Left renal pelvis (tissue), 4 donors: Measurements from ENCODE around the gene TELO2. TPM values are rescaled to one million over a fixed set of nuclear protein-coding genes. Genes with fewer than 3 reads are reported as not detected.

Source experiments
- DNase-seq, 4 donors: peaks; one replicate each; pipeline ENCODE4 v3.0.0-alpha.2; 2013; ENCODE audit warnings: low read depth in 4 of 4, low spot score in 3 of 4
- polyA plus RNA-seq, 4 donors: library from polyadenylated mRNA; unstranded; fragments of 120-200 nt; gene quantifications; one replicate each; pipeline ENCODE4 v1.2.1, GENCODE V29; 2013; ENCODE audit not compliant: insufficient read length in 4 of 4

TELO2 gene
- polyA plus RNA-seq, 4 donors: 23.3 to 51.8 (median 29.3) TPM

DNA sequence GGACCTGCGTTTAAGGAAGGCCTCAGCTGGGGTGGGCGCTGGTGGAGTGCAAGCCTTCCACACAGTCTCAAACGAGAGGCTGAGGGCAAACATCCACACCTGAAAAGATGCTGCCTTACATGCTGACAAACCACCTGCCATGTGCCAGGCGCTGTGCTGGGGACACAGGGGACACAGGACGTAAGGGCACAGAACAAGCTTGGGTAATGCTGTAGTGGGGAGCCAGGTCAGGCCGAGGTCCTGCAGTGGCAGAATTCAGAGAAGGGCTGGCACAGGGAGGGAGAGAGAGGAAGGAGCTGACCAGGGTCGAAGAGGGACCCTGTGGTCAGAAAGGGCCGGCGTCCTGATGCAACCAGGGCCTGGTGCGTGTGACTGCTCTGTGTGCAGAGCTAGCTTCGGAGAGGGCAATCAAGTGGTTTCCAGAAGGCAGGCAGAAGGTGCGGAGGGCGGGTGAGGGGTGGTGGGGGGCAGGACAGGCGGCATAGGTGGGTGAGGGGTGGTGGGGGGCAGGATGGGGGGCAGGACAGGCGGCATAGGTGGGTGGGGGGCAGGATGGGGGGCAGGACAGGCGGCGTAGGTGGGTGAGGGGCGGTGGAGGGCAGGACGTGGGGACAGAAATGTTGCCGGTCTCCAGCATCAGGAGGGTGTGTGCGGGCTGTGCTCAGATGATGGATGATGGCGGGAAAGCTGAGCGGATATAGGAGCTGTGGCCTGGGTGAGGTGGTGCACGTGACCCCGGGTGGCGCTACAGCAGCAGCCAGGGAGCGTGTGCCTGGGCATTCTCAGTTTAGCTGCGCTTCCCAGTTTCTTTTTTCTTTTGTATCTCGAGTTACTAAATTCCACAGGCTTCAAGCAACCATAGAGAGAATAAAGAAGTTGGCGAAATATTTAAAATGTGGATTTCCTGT lies 18.8 kb downstream of the TELO2 start:
- no peak for DNase-seq

DNA sequence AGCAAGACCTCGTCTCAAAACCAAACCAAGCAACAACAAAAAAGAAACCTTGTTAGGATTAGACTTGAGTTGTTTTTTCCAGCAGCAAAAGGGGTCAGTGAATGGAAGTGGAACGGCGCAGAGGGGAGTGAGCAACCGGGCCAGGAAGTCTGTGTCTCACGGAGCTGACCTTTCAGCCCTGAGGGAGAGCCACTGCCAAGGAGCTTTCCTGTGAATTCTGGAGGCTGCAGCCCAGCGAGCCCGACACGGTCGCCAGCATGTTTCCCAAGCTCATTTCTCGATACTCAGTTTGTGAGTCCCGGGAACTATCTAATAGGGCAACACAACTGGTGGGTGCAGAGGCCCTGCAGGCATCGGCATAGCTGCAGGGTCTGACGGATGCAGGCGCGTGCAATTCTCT lies 19.6 kb downstream of the TELO2 start:
- DNase-seq: no peak

- DNase-seq: no peak
These were observed 21.3 kb downstream of the TELO2 start for GRCh38 chr16:1514507-1514906.

DNA sequence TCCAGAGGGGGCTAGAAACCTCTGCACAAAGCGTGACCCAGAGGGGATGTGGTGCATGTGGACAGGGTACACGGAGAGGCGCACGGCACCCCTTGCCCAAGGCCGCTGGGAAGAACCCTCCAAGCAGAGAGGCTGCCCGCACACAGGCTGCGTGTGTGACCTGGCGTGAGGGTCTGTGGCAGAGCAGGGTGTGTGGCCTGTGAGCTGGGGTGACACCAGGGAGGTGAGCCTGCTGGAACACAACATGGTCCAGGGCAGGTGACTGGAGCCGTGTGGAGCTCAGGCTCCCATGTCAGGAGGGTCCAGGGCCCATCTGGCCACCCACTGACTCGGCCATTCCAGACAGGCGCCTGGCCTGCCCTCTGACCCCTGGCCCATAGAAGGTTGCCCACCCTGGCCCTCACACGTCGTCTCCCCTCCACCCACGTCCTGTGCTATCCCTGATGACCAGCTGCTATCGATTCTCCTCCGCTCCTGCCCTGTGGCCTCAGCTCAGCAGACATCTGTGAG lies 25.5 kb downstream of the TELO2 start:
- DNase-seq: no peak

DNA sequence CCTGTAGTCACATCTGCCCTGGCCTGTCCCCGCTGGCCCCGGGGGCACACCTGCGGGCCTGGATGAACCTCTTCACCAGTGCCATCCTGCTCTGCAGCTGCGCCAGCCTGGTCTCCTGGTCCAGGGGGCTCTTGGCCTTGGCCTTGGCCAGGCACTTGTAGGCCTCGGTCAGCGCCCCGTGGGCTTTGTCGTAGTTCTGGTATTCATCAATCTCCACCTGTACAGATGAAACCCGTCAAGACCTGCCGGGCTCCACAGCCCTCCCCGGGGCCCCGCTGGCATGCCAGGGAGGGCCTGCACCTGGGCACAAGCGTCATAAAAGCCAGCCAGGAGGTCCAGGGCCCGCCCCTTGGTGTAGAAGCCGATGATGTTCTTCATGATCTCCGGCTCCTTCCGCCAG lies 26.7 kb downstream of the TELO2 start:
- no peak for DNase-seq

DNA sequence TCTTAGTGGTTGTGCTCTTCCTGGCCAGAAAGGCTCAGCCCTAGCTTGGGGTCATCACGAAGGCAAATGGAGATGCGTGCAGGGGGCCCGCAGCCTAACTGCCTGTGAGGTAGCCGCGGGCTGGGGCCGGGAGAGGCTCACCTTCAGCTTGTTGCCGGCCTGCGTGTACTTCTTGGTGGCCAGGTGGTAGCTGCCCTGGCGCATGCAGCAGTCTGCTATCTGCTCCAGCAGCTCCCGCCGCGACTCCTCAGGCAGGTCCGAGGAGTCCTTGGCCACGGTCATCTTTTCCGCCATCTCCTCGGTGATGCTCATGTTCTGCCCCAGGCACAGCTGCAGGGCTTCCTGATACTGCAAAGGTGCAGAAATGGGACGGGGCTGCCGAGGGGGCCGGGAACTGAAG lies 27.3 kb downstream of the TELO2 start:
- DNase-seq: no peak

DNA sequence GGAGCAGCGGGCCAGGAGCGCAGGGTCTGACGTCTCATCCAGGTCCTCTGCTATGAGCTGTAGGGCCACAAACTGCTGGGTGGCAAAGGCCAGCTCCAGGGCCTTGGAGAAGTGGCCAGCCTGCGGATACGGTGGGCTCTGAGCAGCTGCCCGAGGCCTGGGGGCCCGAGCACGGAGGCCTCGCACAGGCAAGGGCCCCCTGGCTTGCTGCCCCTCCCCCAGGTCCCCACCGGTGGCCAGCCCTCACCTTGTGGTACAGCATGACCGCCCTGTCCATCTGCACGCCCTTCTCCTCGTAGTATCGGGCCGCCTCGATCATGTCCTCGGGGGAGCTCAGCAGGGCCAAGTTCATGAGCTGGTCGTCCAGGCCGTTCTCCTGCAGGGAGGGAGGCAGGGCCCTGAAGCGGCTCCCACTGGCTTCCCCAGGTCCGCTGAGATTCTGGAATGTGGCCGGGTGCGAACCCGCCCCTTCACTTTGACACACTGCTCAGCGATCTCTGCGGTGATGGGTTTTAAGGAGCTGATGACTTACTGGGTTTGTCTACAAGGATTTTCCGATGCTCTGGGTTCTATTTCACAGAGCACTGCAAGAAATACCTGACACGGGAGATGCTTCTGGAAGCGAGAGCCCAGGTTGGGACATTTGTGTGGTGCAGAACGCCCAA lies 30.6 kb downstream of the TELO2 start:
- DNase-seq: no peak

GRCh38 chr16:1524366-1524765 lies 31.2 kb downstream of the TELO2 start:
- DNase-seq: no peak

GRCh38 chr16:1525871-1526607 lies 32.9 kb downstream of the TELO2 start:
- no peak for DNase-seq

GRCh38 chr16:1526608-1527555 lies 33.7 kb downstream of the TELO2 start:
- DNase-seq: no peak

DNA sequence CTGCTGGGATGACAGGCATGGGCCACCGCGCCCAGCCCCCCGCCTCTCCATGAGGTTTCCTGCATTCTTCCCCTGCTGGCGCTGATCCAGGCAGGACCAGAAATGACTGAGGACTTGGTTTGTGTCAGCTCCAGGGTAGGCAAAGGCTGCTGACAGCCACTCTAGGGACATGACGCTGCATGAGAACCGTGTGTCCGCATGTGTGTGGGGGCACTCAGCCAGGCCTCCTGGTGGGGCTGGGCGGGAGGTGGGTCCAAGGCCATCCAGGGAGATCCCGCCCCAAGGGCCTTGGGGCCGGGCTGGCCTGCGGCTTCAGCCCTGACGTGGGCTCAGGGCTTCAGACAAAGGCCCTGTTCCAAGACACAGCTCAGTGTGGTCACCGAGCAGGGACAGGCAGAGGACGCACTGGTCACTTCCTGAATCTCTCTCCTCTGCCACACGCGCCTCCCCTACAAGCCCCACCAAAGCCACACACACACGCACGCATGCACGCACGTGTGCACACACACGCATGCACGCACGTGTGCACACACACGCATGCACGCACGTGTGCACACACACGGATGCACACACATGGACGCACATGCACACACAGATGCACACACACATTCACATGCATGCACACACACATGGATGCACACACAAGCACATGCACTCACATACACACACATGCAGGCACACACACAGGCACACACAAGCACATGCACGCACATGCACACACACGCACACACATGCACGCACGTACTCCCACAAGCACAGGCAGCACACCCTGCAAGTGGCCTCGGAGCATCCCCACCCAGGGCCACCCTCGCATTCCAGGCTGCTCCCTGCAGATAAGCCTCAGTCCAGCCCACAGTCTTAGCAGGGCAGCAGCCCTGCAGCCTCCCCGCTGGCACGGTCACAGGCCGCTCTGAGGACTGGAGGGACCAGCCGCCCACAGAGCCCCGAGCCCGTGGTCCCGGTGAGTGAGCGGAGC lies 35.0 kb downstream of the TELO2 start:
- no peak for DNase-seq

DNA sequence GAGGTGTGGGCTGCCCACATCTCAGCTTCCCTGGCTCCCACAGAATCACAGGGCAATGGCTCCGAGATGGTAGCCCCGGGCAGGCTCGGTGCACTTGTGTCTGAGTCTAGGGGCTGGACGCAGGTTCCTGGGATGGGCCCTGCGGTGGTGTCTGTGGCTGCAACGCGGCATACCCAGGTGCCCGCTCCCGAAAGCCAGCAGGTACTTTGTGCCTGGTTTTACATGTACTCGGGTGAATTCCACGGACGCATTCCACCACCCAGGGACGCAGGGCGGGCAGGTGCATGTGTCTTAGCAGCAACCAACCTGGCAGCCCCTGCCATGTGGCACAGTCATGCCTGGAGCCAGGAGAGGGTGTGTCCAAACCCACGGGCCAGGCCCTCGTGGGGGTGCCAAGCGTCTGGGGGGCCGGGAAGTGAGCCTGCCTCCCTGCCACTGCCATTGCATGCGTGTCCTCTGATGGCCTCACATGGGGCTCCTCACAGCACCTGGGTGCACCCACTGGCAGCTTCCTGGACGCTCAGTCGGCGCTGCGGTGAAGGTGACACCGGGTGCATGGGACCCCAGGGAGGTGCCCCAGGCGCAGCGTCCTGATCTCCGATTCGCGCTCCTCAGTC lies 35.9 kb downstream of the TELO2 start:
- no peak for DNase-seq

GRCh38 chr16:1530349-1530882 lies 37.3 kb downstream of the TELO2 start:
- DNase-seq: no peak

- DNase-seq: peak in 1 of 4 donors; percentile 62
These were observed 37.9 kb downstream of the TELO2 start for GRCh38 chr16:1530883-1531637.

DNA sequence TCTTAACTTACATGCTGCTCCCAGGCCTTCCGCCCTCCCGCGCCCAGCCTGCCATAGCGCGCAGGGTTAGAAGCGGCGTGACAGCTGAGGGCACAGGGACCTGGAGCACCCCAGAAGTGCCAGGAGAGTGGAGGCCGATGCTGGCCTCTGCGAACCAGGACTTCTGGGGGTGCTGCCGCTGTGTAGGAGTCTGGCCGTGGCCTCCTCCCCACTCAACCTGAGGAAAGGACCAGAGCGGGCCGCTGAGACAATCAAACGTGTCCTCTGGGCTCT lies 38.4 kb downstream of the TELO2 start:
- no peak for DNase-seq

DNA sequence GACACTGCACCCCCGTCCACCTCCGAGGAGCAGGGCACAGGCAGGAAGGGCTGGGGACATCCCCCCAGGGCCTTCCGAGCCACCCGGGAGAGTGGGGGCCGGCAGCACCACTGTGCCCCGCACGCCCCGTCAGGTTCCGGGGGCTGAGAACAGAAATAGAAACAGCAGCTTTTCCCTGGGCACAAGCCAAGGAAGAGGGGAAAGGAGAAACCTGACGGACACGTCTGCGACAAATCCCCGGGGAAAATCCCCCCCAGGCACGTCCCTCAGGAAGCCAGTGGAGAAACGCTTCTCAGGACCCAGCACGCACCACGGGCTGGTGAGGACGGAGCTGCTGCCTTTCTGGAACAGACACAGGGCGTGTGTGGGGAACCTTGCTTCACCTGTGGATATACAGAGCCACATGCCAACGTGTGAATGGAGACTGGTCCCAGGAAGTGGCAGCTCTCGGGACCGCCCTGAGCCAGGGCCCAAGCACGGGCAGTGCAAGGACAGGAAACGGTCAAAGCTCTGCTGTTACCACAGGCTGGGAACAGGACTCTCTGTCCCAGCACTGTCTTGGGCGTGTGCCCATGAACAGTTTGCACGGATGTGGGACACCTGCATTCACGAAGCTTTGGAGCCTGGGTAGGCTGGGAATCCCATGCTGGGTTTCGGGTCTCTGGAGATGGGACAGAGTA lies 39.1 kb downstream of the TELO2 start:
- no peak for DNase-seq

- DNase-seq: no peak
These were observed 39.6 kb downstream of the TELO2 start for GRCh38 chr16:1532771-1533170.
